Measurements from ENCODE around the gene UBIAD1. TPM values are rescaled to one million over a fixed set of nuclear protein-coding genes. Genes with fewer than 3 reads are reported as not detected.
A peak's percentile ranks its signal among the peaks of the same experiment; 100 is the strongest.

UBIAD1 gene
- total RNA-seq, 6 donors from 2014 or later = 5.9 to 20.8 (median 15.7) TPM

DNA sequence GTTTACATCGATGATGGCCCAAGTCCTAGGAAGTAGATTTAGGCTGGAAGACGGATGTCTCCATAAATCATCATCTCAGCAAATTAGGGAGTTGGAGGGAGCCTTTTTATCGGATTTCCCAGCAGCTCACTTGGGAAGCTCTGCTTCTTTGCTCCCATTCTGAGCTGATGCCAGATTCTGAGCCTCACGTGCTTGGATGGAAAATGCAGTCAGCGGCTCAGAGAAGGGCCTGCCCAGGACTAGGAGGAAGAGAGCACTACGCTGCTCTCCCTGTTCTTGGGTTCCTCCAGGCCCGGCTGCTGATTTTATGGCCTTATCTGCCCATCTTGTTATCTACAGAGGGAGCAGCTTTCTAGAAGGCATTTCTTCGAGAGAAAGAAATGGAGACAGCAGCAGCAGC is 42.0 kb downstream of the UBIAD1 start:
- no peak for DNase-seq
- no peaks in the 10 kb centered on the region for H3K9me3 ChIP-seq
- TF ChIP-seq POLR2AphosphoS5 (IDR thresholded peaks at IDR 0.05) (no peak), EP300 (IDR thresholded peaks at IDR 0.05) (no peak)

DNA sequence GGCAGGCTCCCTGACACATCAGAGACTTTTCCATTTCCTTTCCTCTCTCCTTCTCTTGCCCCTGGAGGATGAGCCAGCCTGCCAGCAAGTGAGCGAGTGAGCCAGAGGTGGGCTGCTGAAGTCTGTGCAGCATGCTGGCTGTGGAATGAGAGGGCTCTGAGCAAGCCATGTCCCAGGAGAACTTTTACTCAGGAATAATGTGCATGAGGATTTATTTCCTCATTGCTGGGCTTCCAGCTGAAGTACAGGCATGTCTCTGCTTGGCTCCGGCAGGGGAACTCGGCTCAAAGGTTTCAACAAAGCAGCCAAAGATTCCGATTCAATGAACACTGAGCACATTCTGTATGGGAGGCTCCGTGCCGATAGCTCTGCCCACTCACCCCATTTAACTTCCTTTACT is 43.7 kb downstream of the UBIAD1 start:
- Histone ChIP-seq H3K4me1 (peaks cover 0 to 6% (median 0%) of the 10 kb centered on the region in 4 donors), H3K27ac (no peak overlapping the region), H3K4me3 (no peak overlapping the region), H3K27me3 (no peaks in the 10 kb centered on the region), H3K36me3 (no peaks in the 10 kb centered on the region), H3K9me3 (no peaks in the 10 kb centered on the region)
- DNase-seq = no peak
- 77% methylated on average over 6 of the region's 6 CpGs for WGBS, 2 donors
- peak in 1 of 2 donors; percentile 13 for ATAC-seq (ENCODE audit: low FRiP score in 2 of 2)
- TF ChIP-seq, protein P1, sequence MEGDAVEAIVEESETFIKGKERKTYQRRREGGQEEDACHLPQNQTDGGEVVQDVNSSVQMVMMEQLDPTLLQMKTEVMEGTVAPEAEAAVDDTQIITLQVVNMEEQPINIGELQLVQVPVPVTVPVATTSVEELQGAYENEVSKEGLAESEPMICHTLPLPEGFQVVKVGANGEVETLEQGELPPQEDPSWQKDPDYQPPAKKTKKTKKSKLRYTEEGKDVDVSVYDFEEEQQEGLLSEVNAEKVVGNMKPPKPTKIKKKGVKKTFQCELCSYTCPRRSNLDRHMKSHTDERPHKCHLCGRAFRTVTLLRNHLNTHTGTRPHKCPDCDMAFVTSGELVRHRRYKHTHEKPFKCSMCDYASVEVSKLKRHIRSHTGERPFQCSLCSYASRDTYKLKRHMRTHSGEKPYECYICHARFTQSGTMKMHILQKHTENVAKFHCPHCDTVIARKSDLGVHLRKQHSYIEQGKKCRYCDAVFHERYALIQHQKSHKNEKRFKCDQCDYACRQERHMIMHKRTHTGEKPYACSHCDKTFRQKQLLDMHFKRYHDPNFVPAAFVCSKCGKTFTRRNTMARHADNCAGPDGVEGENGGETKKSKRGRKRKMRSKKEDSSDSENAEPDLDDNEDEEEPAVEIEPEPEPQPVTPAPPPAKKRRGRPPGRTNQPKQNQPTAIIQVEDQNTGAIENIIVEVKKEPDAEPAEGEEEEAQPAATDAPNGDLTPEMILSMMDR (IDR thresholded peaks at IDR 0.05) = no peak
- TF ChIP-seq POLR2AphosphoS5 (IDR thresholded peaks at IDR 0.05) (no peak), EP300 (IDR thresholded peaks at IDR 0.05) (no peak), POLR2A (IDR thresholded peaks at IDR 0.05) (no peak)

More for the DNA sequence above, 42.0 kb downstream of the UBIAD1 start:
- ATAC-seq (ENCODE audit: low FRiP score in 2 of 2) = no peak
- WGBS, 2 donors = 68 to 75% methylated on average over 8 of the region's 8 CpGs
- H3K27me3 ChIP-seq = no peaks in the 10 kb centered on the region
- no peak overlapping the region for H3K27ac ChIP-seq
- H3K4me1 ChIP-seq = peaks cover 0 to 6% (median 0%) of the 10 kb centered on the region in 4 donors
- no peak overlapping the region for H3K4me3 ChIP-seq
- H3K36me3 ChIP-seq = no peaks in the 10 kb centered on the region

DNA sequence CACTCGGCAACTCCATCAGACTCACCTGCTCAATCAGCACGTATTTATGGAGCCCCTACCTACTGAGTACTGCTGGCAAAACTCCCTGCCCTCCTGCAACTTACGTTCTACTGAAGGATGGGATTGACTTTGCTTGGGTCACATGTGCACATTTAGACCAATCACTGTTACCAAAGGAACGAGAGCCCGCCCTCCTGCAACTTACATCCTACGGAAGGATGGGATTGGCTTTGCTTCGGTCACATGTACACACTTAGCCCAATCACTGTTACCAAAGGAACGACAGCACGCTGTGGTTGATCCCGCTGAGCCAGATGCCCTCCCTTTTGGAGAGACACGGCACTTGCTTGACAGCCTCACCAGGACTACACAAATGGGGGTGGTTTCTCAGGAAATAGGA is 46.0 kb downstream of the UBIAD1 start:
- Histone ChIP-seq H3K4me3 (no peak overlapping the region), H3K9me3 (no peaks in the 10 kb centered on the region), H3K27ac (no peak overlapping the region), H3K4me1 (no peaks in the 10 kb centered on the region), H3K27me3 (no peaks in the 10 kb centered on the region), H3K36me3 (no peaks in the 10 kb centered on the region)
- no peak for DNase-seq
- ATAC-seq (ENCODE audit: low FRiP score in 2 of 2) = no peak
- no peak for TF ChIP-seq POLR2A (IDR thresholded peaks at IDR 0.05)
- 92 to 94% methylated on average over 7 to 11 of the region's 11 CpGs for whole genome bisulfite sequencing, 2 donors

DNA sequence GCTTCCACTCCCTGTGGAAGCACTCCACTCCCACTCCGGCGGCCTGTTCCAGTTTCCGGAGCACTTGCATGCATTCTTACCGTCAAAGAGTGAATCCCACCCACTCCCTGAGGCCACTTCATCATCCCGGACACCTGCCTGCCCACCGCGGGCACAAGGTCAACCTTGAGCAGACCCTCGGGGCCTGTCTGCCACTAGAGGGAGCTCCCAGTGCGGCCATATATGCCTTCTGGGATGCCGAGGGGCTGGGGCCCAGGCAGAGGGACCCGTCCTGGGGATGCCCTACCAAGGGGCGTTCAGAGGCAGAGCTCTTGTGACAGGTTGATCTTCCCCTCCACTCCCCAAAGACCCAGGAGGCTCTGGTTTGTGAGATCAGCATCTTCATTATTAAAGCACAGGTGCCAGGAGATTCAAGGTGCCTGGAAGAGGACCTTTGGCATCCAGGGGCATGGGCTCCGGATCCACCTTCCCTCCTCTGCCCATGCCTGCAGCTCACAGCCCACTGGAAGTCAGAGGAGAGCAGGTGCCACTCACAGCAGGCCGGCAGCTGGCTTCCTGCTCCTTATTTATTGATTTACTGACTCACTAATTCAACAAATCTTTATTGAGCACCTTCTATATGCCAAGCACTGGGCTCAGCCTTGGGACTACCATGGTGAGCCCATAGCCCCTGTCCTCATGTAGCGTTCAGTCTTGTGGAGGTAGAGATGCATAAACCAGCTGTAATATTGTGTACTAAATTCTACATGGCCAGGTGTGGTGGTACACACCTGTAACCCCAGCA is 47.3 kb downstream of the UBIAD1 start:
- DNase-seq (no peak), ATAC-seq (ENCODE audit: low FRiP score in 2 of 2) (no peak)
- Histone ChIP-seq H3K27ac (no peak overlapping the region), H3K36me3 (no peaks in the 10 kb centered on the region), H3K9me3 (no peaks in the 10 kb centered on the region), H3K4me3 (no peak overlapping the region), H3K27me3 (no peaks in the 10 kb centered on the region), H3K4me1 (no peaks in the 10 kb centered on the region)
- TF ChIP-seq EP300 (IDR thresholded peaks at IDR 0.05) (no peak), POLR2A (IDR thresholded peaks at IDR 0.05) (no peak), POLR2AphosphoS5 (IDR thresholded peaks at IDR 0.05) (no peak)
- TF ChIP-seq, protein P1 (IDR thresholded peaks at IDR 0.05) = peak in 3 of 6 experiments; percentile 14 to 33 (median 21)
- WGBS, 2 donors = 27 to 32% methylated on average over 10 to 13 of the region's 15 CpGs

DNA sequence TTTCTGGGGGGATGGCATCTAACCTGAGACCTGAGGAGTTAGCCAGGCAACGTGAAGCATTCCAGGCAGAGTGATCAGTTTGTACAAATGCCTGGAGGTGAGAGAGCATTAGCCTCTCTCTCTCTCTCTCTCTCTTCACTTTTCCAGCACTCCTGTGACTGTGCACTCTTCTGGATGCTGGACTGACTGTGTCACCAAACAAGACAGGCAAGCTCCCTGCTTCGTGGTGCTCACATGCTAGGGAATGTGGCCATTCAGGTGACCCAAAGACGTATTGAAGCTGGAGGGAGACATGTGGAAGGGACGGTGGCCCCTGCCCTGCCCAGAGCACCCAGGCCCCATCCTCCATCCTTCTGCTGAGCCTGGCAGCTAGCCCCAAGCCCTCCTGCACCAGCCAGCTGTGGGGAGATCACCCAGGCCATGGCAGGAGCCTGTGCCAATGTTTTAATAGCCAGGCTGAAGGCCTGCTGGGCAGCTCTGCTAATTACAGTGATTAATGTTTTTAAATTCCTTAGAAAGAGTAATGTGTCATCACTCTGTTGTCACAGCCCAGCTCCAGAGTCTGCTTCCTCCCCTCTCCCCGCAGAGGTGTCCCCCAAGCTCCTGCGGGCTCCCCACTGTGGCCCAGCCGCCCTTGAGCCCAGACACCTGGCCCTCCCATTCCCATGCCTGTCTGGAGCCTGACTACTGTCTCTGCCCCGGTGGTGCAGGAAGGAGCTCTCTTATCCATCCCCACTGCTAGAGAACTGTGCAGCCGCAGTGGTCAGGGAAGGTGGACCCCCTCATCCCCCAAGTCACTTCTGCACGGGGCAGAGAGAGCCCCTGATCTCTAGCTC is 48.9 kb downstream of the UBIAD1 start:
- DNase-seq (no peak), ATAC-seq (ENCODE audit: low FRiP score in 2 of 2) (no peak)
- no peaks in the 10 kb centered on the region for H3K27me3 ChIP-seq
- no peak overlapping the region for H3K4me3 ChIP-seq
- 62 to 72% methylated on average over 4 to 10 of the region's 10 CpGs for WGBS, 2 donors
- H3K36me3 ChIP-seq = no peaks in the 10 kb centered on the region
- TF ChIP-seq EP300 (IDR thresholded peaks at IDR 0.05) = no peak
- no peak for TF ChIP-seq POLR2AphosphoS5 (IDR thresholded peaks at IDR 0.05)
- TF ChIP-seq POLR2A (IDR thresholded peaks at IDR 0.05) = no peak
- TF ChIP-seq, protein P1 (IDR thresholded peaks at IDR 0.05) = no peak
- H3K27ac ChIP-seq = no peak overlapping the region
- H3K4me1 ChIP-seq = no peaks in the 10 kb centered on the region
- H3K9me3 ChIP-seq = no peaks in the 10 kb centered on the region
